Mammary epithelial cell (primary cell): ENCODE data around the gene SVIL.
"Not testable (repeated sequence)": the region's sequence is repeated elsewhere in the genome, so short reads cannot be mapped to it uniquely, and the experiment has no call there.

Source experiments
- EZH2 ChIP-seq: IDR thresholded peaks from 2 replicates; pipeline ENCODE4 v1.6.1; 2012; ENCODE audit warnings: low read length, inconsistent platforms, borderline replicate concordance
- TF ChIP-seq, protein P1 (sequence below), 2 donors: IDR thresholded peaks in 1 of 2; conservative IDR thresholded peaks in 1 of 2; 2 replicates each; pipeline ENCODE4 v1.5.1; 2011 to 2012; ENCODE audit warnings: inconsistent platforms in 2 of 2, low read length in 2 of 2, mild to moderate bottlenecking in 2 of 2, control low read depth in 1 of 2, low read depth in 1 of 2; ENCODE audit not compliant: insufficient read depth in 1 of 2; ENCODE audit errors: extremely low read depth in 1 of 2

DNA sequence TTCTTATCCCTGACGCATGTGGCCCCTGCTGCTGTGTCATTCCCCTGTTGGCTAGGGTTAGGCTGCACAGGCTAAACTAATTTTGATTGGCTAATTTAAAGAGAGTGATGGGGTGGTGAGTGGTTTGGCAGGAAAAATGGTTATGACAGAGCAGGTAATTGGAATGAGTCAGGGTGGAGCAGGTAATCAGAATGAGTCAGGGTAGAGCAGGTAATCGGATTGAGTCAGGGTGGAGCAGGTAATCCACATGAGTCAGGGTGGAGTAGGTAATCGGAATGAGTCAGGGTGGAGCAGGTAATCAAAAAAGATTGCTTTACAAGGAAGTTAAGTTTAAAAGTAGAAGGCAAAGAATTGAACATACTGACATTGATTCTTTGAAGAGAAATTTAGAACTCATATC is 195.8 kb downstream of the SVIL start:
- TF ChIP-seq, protein P1, sequence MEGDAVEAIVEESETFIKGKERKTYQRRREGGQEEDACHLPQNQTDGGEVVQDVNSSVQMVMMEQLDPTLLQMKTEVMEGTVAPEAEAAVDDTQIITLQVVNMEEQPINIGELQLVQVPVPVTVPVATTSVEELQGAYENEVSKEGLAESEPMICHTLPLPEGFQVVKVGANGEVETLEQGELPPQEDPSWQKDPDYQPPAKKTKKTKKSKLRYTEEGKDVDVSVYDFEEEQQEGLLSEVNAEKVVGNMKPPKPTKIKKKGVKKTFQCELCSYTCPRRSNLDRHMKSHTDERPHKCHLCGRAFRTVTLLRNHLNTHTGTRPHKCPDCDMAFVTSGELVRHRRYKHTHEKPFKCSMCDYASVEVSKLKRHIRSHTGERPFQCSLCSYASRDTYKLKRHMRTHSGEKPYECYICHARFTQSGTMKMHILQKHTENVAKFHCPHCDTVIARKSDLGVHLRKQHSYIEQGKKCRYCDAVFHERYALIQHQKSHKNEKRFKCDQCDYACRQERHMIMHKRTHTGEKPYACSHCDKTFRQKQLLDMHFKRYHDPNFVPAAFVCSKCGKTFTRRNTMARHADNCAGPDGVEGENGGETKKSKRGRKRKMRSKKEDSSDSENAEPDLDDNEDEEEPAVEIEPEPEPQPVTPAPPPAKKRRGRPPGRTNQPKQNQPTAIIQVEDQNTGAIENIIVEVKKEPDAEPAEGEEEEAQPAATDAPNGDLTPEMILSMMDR (conservative IDR thresholded peaks at IDR 0.05 in 1 of 2, IDR thresholded peaks at IDR 0.05 in 1 of 2; ENCODE audit: extremely low read depth in 1 of 2, insufficient read depth in 1 of 2, low read depth in 1 of 2, low read length in 2 of 2), result not testable (repeated sequence)
- TF ChIP-seq EZH2, result not testable (repeated sequence)
